ENCODE measurements around the gene FAM131A.
"Not testable (repeated sequence)": the region's sequence is repeated elsewhere in the genome, so short reads cannot be mapped to it uniquely, and the experiment has no call there.

DNA sequence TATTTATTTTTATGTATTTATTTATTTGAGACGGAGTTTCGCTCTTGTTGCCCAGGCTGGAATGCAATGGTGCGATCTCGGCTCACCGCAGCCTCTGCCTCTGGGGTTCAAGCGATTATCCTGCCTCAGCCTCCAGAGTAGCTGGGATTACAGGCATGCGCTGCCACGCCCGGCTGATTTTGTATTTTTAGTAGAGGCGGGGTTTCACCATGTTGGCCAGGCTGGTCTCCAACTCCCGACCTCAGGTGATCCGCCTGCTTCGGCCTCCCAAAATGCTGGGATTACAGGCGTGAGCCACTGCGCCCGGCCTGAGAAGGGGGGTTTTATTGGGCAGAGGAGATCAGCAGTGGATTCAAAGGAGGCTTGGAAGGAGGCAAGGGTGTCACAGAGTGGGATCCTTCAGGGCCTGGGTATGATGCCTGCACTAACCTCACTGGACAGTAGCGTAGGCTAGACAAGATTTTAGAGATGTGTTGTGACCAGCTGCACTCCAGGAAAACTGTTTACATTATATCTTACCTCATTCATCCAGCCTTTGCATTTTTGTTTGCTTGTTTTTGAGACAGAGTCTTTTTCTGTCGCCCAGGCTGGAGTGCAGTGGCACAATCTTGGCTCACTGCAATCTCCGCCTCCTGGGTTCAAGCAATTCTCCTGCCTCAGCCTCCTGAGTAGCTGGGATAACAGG lies 2.2 kb downstream of the FAM131A start:
- TF ChIP-seq, protein P1, sequence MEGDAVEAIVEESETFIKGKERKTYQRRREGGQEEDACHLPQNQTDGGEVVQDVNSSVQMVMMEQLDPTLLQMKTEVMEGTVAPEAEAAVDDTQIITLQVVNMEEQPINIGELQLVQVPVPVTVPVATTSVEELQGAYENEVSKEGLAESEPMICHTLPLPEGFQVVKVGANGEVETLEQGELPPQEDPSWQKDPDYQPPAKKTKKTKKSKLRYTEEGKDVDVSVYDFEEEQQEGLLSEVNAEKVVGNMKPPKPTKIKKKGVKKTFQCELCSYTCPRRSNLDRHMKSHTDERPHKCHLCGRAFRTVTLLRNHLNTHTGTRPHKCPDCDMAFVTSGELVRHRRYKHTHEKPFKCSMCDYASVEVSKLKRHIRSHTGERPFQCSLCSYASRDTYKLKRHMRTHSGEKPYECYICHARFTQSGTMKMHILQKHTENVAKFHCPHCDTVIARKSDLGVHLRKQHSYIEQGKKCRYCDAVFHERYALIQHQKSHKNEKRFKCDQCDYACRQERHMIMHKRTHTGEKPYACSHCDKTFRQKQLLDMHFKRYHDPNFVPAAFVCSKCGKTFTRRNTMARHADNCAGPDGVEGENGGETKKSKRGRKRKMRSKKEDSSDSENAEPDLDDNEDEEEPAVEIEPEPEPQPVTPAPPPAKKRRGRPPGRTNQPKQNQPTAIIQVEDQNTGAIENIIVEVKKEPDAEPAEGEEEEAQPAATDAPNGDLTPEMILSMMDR (IDR thresholded peaks at IDR 0.05), result not testable (repeated sequence)
- TF ChIP-seq POLR2A (IDR thresholded peaks at IDR 0.05); POLR2AphosphoS5 (IDR thresholded peaks at IDR 0.05; ENCODE audit: insufficient read depth in 1 of 2, low read depth in 1 of 2): not testable (repeated sequence)
